Measurements from ENCODE around the gene FAM169A.
"Not testable (repeated sequence)": the region's sequence is repeated elsewhere in the genome, so short reads cannot be mapped to it uniquely, and the experiment has no call there.

FAM169A gene

DNA sequence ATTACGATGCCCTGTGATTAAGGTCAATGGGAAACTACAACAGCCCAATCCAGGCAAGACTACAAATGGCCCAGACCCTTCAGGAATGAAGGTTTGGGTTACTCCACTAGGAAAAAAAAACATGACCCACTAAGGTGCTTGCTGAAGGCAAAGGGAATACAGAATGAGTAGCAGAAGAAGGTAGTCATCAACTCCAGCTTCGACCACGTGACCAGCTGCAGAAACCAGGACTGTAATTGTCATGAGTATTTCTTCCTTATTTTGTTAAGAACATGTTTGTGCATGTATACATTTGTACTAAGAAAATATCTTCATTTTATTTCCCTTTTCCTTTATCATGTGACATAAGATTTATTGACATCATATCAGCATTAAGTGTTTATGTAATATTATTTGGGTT, 74.5 kb downstream of the FAM169A start:
- not testable (repeated sequence) for DNase-seq

- no peak for DNase-seq
Measured at GRCh38 chr5:74787424-74787823, 78.8 kb downstream of the FAM169A start.

DNA sequence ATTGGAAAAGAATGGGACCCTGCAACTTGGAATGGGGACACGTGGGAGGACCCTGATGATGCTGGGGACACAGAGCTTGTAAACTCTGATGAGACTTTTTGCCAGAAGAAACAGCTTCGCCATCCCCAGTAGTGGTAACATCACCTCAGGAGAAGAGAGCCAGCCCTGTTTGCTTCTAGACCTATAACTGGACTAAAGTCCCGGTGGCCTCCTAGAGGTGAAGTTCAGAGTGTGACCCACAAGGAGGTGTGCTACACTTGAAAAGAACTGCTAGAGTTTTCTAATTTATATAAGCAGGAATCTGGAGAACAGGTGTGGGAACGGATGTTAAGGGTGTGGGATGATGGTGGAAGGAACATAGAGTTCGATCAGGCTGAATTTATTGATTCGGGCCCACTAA, 79.3 kb downstream of the FAM169A start:
- no peak for DNase-seq

DNA sequence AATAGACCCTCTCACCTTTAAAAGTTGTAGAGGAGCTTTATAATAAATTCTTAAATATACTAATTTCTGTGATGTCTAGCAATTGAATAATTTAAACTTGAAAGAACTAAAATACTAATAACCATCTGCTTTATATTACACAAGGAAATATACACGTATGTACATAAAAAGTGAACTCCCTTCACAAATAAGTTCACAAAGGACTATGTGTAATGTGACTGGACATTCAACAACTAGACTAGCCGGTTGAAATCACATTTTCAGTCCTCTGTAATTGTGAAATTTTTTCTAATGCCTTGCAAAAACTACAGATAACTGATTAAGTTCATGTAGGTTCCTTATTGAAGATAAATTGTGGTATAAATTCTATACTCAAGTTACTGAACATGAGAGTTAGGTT, 87.6 kb downstream of the FAM169A start:
- no peak for DNase-seq

DNA sequence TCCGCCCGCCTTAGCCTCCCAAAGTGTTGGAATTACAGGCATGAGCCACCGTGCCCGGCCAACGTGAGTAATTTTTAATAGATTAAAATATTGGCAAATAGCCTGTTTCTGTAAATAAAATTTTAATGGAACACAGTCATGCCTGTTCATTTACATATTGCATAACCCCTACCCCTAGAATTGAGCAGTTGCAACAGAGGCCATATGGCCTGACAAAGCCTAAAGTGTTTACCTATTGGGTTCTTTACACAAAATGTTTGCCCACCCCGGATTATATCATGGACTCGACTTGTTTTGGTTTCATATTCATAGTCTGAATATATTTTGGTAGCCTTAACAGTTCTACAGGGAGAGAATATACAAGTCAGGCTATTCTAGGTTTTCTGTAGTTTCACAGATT, 93.8 kb downstream of the FAM169A start:
- no peak for DNase-seq

- peak; percentile 26 for DNase-seq
Measured at GRCh38 chr5:74767579-74767913, 98.6 kb downstream of the FAM169A start.

DNA sequence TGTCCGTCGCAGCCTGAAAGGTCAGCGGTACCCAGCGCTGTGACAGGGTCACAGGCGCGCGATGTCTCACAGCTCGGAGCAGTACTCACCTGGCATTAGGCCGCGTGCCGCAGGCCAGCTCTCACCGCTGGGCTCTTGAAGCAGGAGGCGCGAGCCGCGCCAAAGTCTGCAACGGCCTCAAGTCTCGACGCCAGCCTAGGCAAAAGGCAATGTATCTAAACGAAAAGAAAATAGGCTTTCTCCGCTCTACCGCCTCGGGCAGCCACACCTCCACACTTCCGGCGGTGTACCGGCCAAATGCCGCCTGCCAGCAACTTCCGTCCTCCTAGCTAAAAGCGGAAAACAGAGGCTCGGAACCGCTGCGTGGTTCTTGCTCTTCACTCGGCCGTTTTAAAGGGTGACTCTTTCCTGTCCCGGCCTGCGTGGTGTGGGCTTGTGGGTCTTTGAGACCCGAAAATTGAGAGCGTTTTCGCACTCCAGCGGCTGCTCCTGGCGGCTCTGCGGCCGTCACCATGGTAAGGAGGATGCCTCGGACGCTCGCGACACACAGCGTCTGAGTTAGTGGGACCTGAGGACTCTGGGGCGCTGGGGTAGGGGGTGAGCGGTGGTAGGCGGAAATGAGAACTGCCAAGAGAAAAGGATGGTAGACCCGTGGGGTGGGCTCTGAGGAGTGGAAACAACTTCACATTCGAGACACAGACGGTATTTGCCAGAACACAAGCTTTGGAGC, 99.2 kb downstream of the FAM169A start, which contains the start of the genes GFM2 and NSA2:
GFM2 (minus strand) TSS at position 269 of the 730 bp plus-strand sequence. CDS start 3,375 bp downstream, outside the sequence.
NSA2 (plus strand) TSS at position 401 of the 730 bp plus-strand sequence; CDS start at position 513, 112 bp downstream.
- peak; percentile 97 for DNase-seq

GRCh38 chr5:74766418-74766848, 99.8 kb downstream of the FAM169A start:
- no peak for DNase-seq

DNA sequence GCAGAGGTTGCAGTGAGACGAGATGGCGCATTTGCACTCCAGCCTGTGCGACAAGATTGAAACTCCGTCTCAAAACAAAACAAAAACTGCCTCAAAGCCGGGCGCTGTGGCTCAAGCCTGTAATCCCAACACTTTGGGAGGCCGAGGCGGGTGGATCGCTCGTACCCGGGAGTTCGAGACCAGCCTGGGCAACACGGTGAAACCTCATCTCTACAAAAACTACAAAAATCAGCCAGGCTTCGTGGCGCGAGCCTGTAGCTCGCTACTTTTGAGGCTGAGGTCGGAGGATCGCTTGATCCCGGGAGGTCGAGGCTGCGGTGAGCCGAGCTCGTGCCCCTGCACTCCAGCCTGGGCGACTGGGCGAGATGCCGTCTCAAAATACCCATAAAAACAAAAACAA, 100.3 kb downstream of the FAM169A start:
- DNase-seq, result no peak

DNA sequence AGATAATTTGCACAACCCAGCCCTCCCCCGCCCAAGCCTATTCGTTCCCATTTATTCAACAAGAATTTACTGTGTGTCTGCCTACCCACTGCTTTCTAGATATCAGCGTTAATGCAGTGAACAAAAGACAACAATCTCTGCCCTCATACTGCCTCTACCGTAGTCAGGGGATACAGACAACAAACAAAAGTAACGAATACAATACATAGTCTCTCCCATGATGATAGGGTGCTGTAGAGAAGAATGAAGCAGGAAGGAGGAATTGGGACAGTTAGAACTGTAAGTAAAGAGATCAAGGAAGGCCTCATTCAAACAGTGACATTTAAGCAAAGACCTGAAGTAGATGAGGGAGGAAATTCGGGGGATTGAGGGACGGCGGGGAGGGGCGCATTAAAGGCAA, 101.0 kb downstream of the FAM169A start:
- DNase-seq, result no peak

- DNase-seq, result no peak
Measured at GRCh38 chr5:74763504-74763903, 102.7 kb downstream of the FAM169A start.

DNA sequence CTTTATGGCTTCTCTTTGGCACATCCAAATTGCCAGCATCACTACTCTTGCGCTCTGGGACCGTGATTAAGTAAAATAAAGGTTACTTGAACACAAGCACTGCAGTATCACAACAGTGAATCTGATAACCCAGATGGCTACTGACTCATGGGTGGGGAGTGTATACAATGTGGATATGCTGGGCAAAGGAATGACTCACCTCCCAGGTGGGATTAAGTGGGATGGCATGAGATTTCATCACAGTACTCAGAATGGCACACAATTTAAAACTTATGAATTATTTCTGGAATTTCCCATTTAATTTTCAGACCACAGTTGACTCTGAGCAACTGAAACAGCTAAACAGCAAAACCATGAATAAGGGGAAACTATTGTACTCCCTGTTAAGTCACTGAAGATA, 103.6 kb downstream of the FAM169A start:
- DNase-seq, result no peak

- DNase-seq, result no peak
Measured at GRCh38 chr5:74761241-74761640, 104.9 kb downstream of the FAM169A start.

DNA sequence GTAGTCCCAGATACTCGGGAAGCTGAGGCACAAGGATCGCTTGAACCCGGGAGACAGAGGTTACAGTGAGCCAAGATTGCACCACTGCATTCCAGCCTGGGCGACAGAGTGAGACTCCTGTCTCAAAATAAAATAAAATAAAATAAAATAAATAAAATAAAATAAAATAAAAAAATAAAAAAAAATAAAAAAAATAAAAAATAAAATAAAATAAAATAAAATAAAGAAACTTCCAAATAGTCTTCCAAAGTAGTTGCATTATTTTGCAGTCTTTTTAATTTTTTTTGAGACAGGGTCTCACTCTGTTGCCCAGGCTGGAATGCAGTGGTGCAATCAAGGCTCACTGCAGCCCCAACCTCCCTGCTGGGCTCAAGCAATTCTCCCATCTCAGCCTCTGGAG, 117.4 kb downstream of the FAM169A start:
- DNase-seq, result not testable (repeated sequence)

DNA sequence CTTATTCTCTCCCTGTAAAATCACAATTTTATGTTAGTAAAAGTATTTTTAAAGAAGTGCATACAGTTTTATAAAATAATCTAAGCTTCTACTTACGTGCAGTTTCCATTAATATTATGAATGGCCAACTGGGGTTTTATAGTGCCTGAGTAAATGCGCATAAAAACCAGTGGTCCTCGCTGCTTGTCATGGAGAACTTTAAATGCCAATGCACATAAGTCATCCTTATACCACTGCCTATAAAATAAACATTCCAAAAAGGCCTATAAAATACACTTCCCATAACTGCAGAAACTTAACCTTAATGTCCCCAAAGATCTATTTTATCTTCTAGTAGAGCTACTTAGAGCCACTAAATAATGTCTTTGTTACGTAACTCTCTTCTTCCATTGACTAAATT, 127.8 kb downstream of the FAM169A start:
- no peak for DNase-seq

- no peak for DNase-seq
Measured at GRCh38 chr5:74736759-74737158, 129.4 kb downstream of the FAM169A start.

Measured in femur (tissue), 1 donor.